ENCODE measurements around the gene ZFHX3. TPM values are rescaled to one million over a fixed set of nuclear protein-coding genes. Genes with fewer than 3 reads are reported as not detected.

ZFHX3 gene
- total and polyA plus RNA-seq, 2 of the 8 experiments (the other 6 are each of a cell fraction or from before 2014, with no cell fraction given), result 0.08 to 0.99 TPM

DNA sequence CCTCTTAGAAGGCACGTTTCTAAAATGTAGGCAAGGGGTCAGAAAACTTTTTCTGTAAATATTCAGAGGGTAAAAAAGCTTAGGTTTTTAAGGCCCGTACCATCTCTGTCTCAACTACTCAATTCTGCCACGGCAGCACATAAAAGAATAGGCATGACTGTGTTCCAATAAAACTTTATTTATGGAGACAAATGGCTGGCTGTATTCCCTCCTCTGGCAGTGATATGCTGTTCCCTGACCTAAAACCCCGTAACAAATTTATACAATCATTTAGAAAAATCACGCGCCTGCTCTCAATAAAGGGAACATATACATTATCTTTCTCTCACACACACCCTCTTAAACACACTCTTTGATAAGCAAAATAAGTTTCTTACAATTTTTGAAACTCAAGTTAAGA, 138.7 kb downstream of the ZFHX3 start:
- FAIRE-seq, result no peak
- Histone ChIP-seq H3K79me2 (ENCODE audit: control insufficient read depth in 1 of 2, insufficient read depth in 2 of 2, low read length in 2 of 2) (no peaks in the 10 kb centered on the region), H3K18ac (ENCODE audit: extremely low read depth, low read length) (no peak overlapping the region), H2BK20ac (ENCODE audit: low read length) (no peak overlapping the region), H3K36me3 (ENCODE audit: control insufficient read depth in 2 of 4, insufficient read depth in 4 of 4, low read length in 3 of 4) (no peaks in the 10 kb centered on the region), H3K27me3 (replicated peaks in 1 of 4; ENCODE audit: control insufficient read depth in 3 of 4, extremely low read depth in 1 of 4, insufficient read depth in 3 of 4, low read length in 3 of 4) (no peaks in the 10 kb centered on the region), H3K79me1 (ENCODE audit: low read depth, low read length) (no peaks in the 10 kb centered on the region), H2BK120ac (replicated peaks; ENCODE audit: low read depth, low read length) (no peak overlapping the region), H4K8ac (ENCODE audit: extremely low read depth, insufficient read depth, low read length) (no peak overlapping the region), H3K56ac (replicated peaks; ENCODE audit: insufficient read length, low read depth, low read length) (no peak overlapping the region), H2AK5ac (ENCODE audit: low read depth, low read length) (no peak overlapping the region), H3K23me2 (ENCODE audit: low read depth, low read length) (no peaks in the 10 kb centered on the region), H2BK5ac (ENCODE audit: low read depth, low read length) (no peak overlapping the region), H3K4me1 (replicated peaks in 1 of 4; ENCODE audit: control insufficient read depth in 3 of 4, insufficient read depth in 4 of 4, low read length in 3 of 4) (peaks cover 0 to 2% (median 0%) of the 10 kb centered on the region in 4 experiments; a peak in 2 of 7 replicates), H3K14ac (ENCODE audit: insufficient read length) (no peak overlapping the region), H3K4ac (replicated peaks; ENCODE audit: insufficient read length, low read depth, low read length) (no peak overlapping the region), H3K4me2 (ENCODE audit: insufficient read depth in 1 of 2, low read depth in 2 of 2, low read length in 2 of 2) (no peak overlapping the region), H3K9ac (replicated peaks in 1 of 4; ENCODE audit: extremely low read depth in 1 of 4, low read depth in 3 of 4, low read length in 3 of 4) (no peak overlapping the region), H3K4me3 (ENCODE audit: extremely low read depth in 1 of 4, insufficient read depth in 2 of 4, low read depth in 3 of 4, low read length in 4 of 4) (no peak overlapping the region), H3K9me3 (ENCODE audit: insufficient read depth in 2 of 2, low read depth in 1 of 2, low read length in 1 of 2) (no peaks in the 10 kb centered on the region), H4K91ac (replicated peaks; ENCODE audit: insufficient read length, low read length) (no peak overlapping the region), H2BK15ac (ENCODE audit: low read length) (no peak overlapping the region), H2AFZ (ENCODE audit: low read length) (no peak overlapping the region), H4K20me1 (replicated peaks in 1 of 2; ENCODE audit: control insufficient read depth in 1 of 2, insufficient read depth in 2 of 2, low read length in 2 of 2) (no peaks in the 10 kb centered on the region), H4K5ac (ENCODE audit: insufficient read length, low read depth, low read length) (no peak overlapping the region), H3K27ac (ENCODE audit: low read depth, low read length) (no peak overlapping the region), H3K23ac (ENCODE audit: insufficient read length) (no peak overlapping the region), H2BK12ac (ENCODE audit: low read depth, low read length) (no peak overlapping the region)
- no peak for DNase-seq (ENCODE audit: low read depth in 1 of 2, low spot score in 2 of 2)
- ChIA-PET CTCF (ENCODE audit: partially characterized antibody) (interaction anchor here (1.2 to 5.2 kb wide), 6 partner anchors 23 to 86 kb away, joined by 3 to 20 read pairs (median 5); no protein-coding TSS in a partner anchor), POLR2A (ENCODE audit: partially characterized antibody) (no interaction called here)
- no peak for TF ChIP-seq CBX5 (IDR thresholded peaks at IDR 0.05; ENCODE audit: low read depth, low read length)
- no peak for TF ChIP-seq KDM4A (IDR thresholded peaks at IDR 0.05; ENCODE audit: low read depth, low read length, severe bottlenecking)
- TF ChIP-seq CHD2 (IDR thresholded peaks at IDR 0.05; ENCODE audit: low read length), result no peak
- 95% methylated on average over 6 of the region's 6 CpGs; no CpG with 5 or more reads in 1 of the 2 experiments for WGBS, 2 experiments (ENCODE audit: extremely low coverage in 1 of 2, insufficient coverage in 1 of 2, insufficient read length in 1 of 2, insufficient replicate concordance in 2 of 2, low coverage in 1 of 2, low lambda C conversion rate in 2 of 2, missing lambda C conversion rate in 1 of 2)
